ENCODE data around the gene ZBTB47. TPM values are rescaled to one million over a fixed set of nuclear protein-coding genes. Genes with fewer than 3 reads are reported as not detected.

The ZBTB47 gene
- total and polyA plus RNA-seq, 2 experiments from 2014 or later: 7.0 to 14.2 TPM

- Histone ChIP-seq H3K4me1 (ENCODE audit: insufficient read depth) (peaks cover 18% of the 10 kb centered on the region), H4K20me1 (ENCODE audit: insufficient read depth, poor library complexity, severe bottlenecking) (no peaks in the 10 kb centered on the region), H3K4me2 (no peak overlapping the region), H3K9me2 (replicated peaks; ENCODE audit: insufficient read depth) (no peaks in the 10 kb centered on the region), H3K79me2 (peaks cover 14% of the 10 kb centered on the region), H3K9me3 (ENCODE audit: low read depth) (no peaks in the 10 kb centered on the region), H3K27ac (no peak overlapping the region), H2AFZ (no peak overlapping the region), H3K27me3 (no peaks in the 10 kb centered on the region), H3K36me3 (replicated peaks; ENCODE audit: insufficient read depth, low read depth) (peaks cover 2% of the 10 kb centered on the region), H3K4me3 (no peak overlapping the region)
- DNase-seq (ENCODE audit: low spot score): no peak
- 78% methylated on average over 5 of the region's 5 CpGs for WGBS (ENCODE audit: low lambda C conversion rate, missing lambda C conversion rate)
- TF ChIP-seq CTCF (IDR thresholded peaks at IDR 0.05; ENCODE audit: poor library complexity): no peak
- TF ChIP-seq EZH2phosphoT487 (IDR thresholded peaks at IDR 0.05; ENCODE audit: low read depth, severe bottlenecking, unreplicated experiment): no peak
- TF ChIP-seq EZH2 (IDR thresholded peaks at IDR 0.05; ENCODE audit: borderline replicate concordance): no peak
Observed at GRCh38 chr3:42647821-42648459, 5.6 kb upstream of the ZBTB47 start.

GRCh38 chr3:42649006-42649405, 4.5 kb upstream of the ZBTB47 start:
- no peaks in the 10 kb centered on the region for H4K20me1 ChIP-seq (ENCODE audit: insufficient read depth, poor library complexity, severe bottlenecking)
- no peaks in the 10 kb centered on the region for H3K9me2 ChIP-seq (replicated peaks; ENCODE audit: insufficient read depth)
- no peaks in the 10 kb centered on the region for H3K9me3 ChIP-seq (ENCODE audit: low read depth)
- H3K4me2 ChIP-seq: no peak overlapping the region
- peaks cover 14% of the 10 kb centered on the region for H3K79me2 ChIP-seq
- no peak overlapping the region for H3K27ac ChIP-seq
- no peaks in the 10 kb centered on the region for H3K36me3 ChIP-seq (replicated peaks; ENCODE audit: insufficient read depth, low read depth)
- TF ChIP-seq EZH2 (IDR thresholded peaks at IDR 0.05; ENCODE audit: borderline replicate concordance) (no peak), EZH2phosphoT487 (IDR thresholded peaks at IDR 0.05; ENCODE audit: low read depth, severe bottlenecking, unreplicated experiment) (no peak), CTCF (IDR thresholded peaks at IDR 0.05; ENCODE audit: poor library complexity) (no peak)
- no peak overlapping the region for H2AFZ ChIP-seq
- 88% methylated on average over 2 of the region's 2 CpGs for WGBS (ENCODE audit: low lambda C conversion rate, missing lambda C conversion rate)
- peaks cover 27% of the 10 kb centered on the region for H3K4me1 ChIP-seq (ENCODE audit: insufficient read depth)
- H3K27me3 ChIP-seq: no peaks in the 10 kb centered on the region
- no peak for DNase-seq (ENCODE audit: low spot score)
- no peak overlapping the region for H3K4me3 ChIP-seq

- Histone ChIP-seq H3K27ac (no peak overlapping the region), H3K9me3 (ENCODE audit: low read depth) (no peaks in the 10 kb centered on the region), H3K4me1 (ENCODE audit: insufficient read depth) (peaks cover 27% of the 10 kb centered on the region), H3K27me3 (no peaks in the 10 kb centered on the region), H2AFZ (no peak overlapping the region), H3K9me2 (replicated peaks; ENCODE audit: insufficient read depth) (no peaks in the 10 kb centered on the region), H3K79me2 (peaks cover 14% of the 10 kb centered on the region), H4K20me1 (ENCODE audit: insufficient read depth, poor library complexity, severe bottlenecking) (no peaks in the 10 kb centered on the region), H3K36me3 (replicated peaks; ENCODE audit: insufficient read depth, low read depth) (no peaks in the 10 kb centered on the region), H3K4me3 (no peak overlapping the region), H3K4me2 (no peak overlapping the region)
- DNase-seq (ENCODE audit: low spot score): no peak
- 85% methylated on average over 4 of the region's 4 CpGs for WGBS (ENCODE audit: low lambda C conversion rate, missing lambda C conversion rate)
- TF ChIP-seq CTCF (IDR thresholded peaks at IDR 0.05; ENCODE audit: poor library complexity): no peak
- no peak for TF ChIP-seq EZH2phosphoT487 (IDR thresholded peaks at IDR 0.05; ENCODE audit: low read depth, severe bottlenecking, unreplicated experiment)
- no peak for TF ChIP-seq EZH2 (IDR thresholded peaks at IDR 0.05; ENCODE audit: borderline replicate concordance)
Observed at GRCh38 chr3:42649783-42650182, 3.7 kb upstream of the ZBTB47 start.

Data from hepatocyte (in vitro differentiated cells).